HEK293 (cell line): ENCODE results near the gene CREBL2.

ENCODE experiments used
- AEBP2 ChIP-seq: fragments of 450-650 bp; formaldehyde crosslinking; IDR thresholded peaks from 2 replicates; pipeline ENCODE4 v1.5.1; 2016; ENCODE audit warnings: missing biosample characterization, missing genetic modification characterization, borderline replicate concordance
- ATF2 ChIP-seq: fragments of 450-650 bp; formaldehyde crosslinking; IDR thresholded peaks from 2 replicates; pipeline ENCODE4 v1.5.1; 2016; ENCODE audit warnings: missing biosample characterization, missing genetic modification characterization, low read depth
- BCL11B ChIP-seq: fragments of 450-650 bp; formaldehyde crosslinking; IDR thresholded peaks from 2 replicates; pipeline ENCODE4 v1.5.1; 2016; ENCODE audit warnings: low read depth, missing biosample characterization, missing genetic modification characterization
- GLIS2 ChIP-seq: fragments of 450-650 bp; formaldehyde crosslinking; IDR thresholded peaks from 2 replicates; pipeline ENCODE4 v1.5.1; 2016; ENCODE audit warnings: missing biosample characterization, missing genetic modification characterization
- INSM2 ChIP-seq: fragments of 450-650 bp; formaldehyde crosslinking; IDR thresholded peaks from 2 replicates; pipeline ENCODE4 v1.5.1; 2016; ENCODE audit warnings: missing biosample characterization, missing genetic modification characterization
- KLF17 ChIP-seq: fragments of 450-650 bp; formaldehyde crosslinking; IDR thresholded peaks from 2 replicates; pipeline ENCODE4 v1.5.1; 2016; ENCODE audit warnings: missing biosample characterization, missing genetic modification characterization
- PRDM4 ChIP-seq: fragments of 450-650 bp; formaldehyde crosslinking; IDR thresholded peaks from 2 replicates; pipeline ENCODE4 v1.5.1; 2017; ENCODE audit warnings: missing biosample characterization, missing genetic modification characterization
- SP2 ChIP-seq: fragments of 450-650 bp; formaldehyde crosslinking; IDR thresholded peaks from 2 replicates; pipeline ENCODE4 v1.5.1; 2016; ENCODE audit warnings: missing biosample characterization, missing genetic modification characterization
- SP3 ChIP-seq: fragments of 450-650 bp; formaldehyde crosslinking; IDR thresholded peaks from 2 replicates; pipeline ENCODE4 v1.5.1; 2016; ENCODE audit warnings: missing biosample characterization, missing genetic modification characterization
- ZBTB11 ChIP-seq: fragments of 450-650 bp; formaldehyde crosslinking; conservative IDR thresholded peaks from 2 replicates; pipeline ENCODE4 v1.5.1; 2016; ENCODE audit warnings: low read depth, missing biosample characterization, missing genetic modification characterization
- ZBTB17 ChIP-seq: fragments of 450-650 bp; formaldehyde crosslinking; IDR thresholded peaks from 2 replicates; pipeline ENCODE4 v1.5.1; 2016; ENCODE audit warnings: missing biosample characterization, missing genetic modification characterization
- ZFP3 ChIP-seq: fragments of 450-650 bp; formaldehyde crosslinking; IDR thresholded peaks from 2 replicates; pipeline ENCODE4 v1.5.1; 2016; ENCODE audit warnings: low read depth, missing biosample characterization, missing genetic modification characterization
- ZFP69B ChIP-seq: fragments of 450-650 bp; formaldehyde crosslinking; IDR thresholded peaks from 2 replicates; pipeline ENCODE4 v1.5.1; 2016; ENCODE audit warnings: missing biosample characterization, missing genetic modification characterization
- ZNF121 ChIP-seq: fragments of 450-650 bp; formaldehyde crosslinking; IDR thresholded peaks from 2 replicates; pipeline ENCODE4 v1.5.1; 2016; ENCODE audit warnings: missing biosample characterization, missing genetic modification characterization
- ZNF140 ChIP-seq: fragments of 450-650 bp; formaldehyde crosslinking; IDR thresholded peaks from 2 replicates; pipeline ENCODE4 v1.5.1; 2016; ENCODE audit warnings: missing biosample characterization, missing genetic modification characterization
- ZNF146 ChIP-seq: fragments of 450-650 bp; formaldehyde crosslinking; IDR thresholded peaks from 2 replicates; pipeline ENCODE4 v1.5.1; 2016; ENCODE audit warnings: missing biosample characterization, missing genetic modification characterization
- ZNF19 ChIP-seq: fragments of 450-650 bp; formaldehyde crosslinking; IDR thresholded peaks from 2 replicates; pipeline ENCODE4; 2016; ENCODE audit warnings: missing biosample characterization, missing genetic modification characterization, low read depth
- ZNF292 ChIP-seq: fragments of 450-650 bp; formaldehyde crosslinking; IDR thresholded peaks from 2 replicates; pipeline ENCODE4 v1.5.1; 2016; ENCODE audit warnings: low read depth, missing biosample characterization, missing genetic modification characterization, borderline replicate concordance
- ZNF366 ChIP-seq: fragments of 450-650 bp; formaldehyde crosslinking; conservative IDR thresholded peaks from 2 replicates; pipeline ENCODE4 v1.5.1; 2016; ENCODE audit warnings: missing biosample characterization, missing genetic modification characterization
- ZNF37A ChIP-seq: fragments of 450-650 bp; IDR thresholded peaks from 2 replicates; pipeline ENCODE4 v1.5.1; 2018; ENCODE audit warnings: missing biosample characterization, missing genetic modification characterization
- ZNF394 ChIP-seq: fragments of 450-650 bp; formaldehyde crosslinking; IDR thresholded peaks from 2 replicates; pipeline ENCODE4 v1.5.1; 2016; ENCODE audit warnings: missing biosample characterization, missing genetic modification characterization, mild to moderate bottlenecking, moderate library complexity, borderline replicate concordance
- ZNF510 ChIP-seq: fragments of 450-650 bp; formaldehyde crosslinking; IDR thresholded peaks from 2 replicates; pipeline ENCODE4 v1.5.1; 2018; ENCODE audit warnings: mild to moderate bottlenecking, missing genetic modification characterization, missing biosample characterization; ENCODE audit not compliant: insufficient replicate concordance
- ZNF571 ChIP-seq: fragments of 450-650 bp; formaldehyde crosslinking; IDR thresholded peaks from 2 replicates; pipeline ENCODE4 v1.5.0; 2017; ENCODE audit warnings: missing biosample characterization, missing genetic modification characterization
- ZNF585B ChIP-seq: fragments of 450-650 bp; formaldehyde crosslinking; IDR thresholded peaks from 2 replicates; pipeline ENCODE4 v1.5.1; 2016; ENCODE audit warnings: missing biosample characterization, missing genetic modification characterization
- ZNF623 ChIP-seq: fragments of 450-650 bp; formaldehyde crosslinking; IDR thresholded peaks from 2 replicates; pipeline ENCODE4 v1.5.1; 2016; ENCODE audit warnings: missing biosample characterization, missing genetic modification characterization
- ZNF830 ChIP-seq: fragments of 450-650 bp; IDR thresholded peaks from 2 replicates; pipeline ENCODE4 v1.5.0; 2018; ENCODE audit warnings: missing biosample characterization, missing genetic modification characterization, low read depth, mild to moderate bottlenecking, moderate library complexity
- ZNF843 ChIP-seq: fragments of 450-650 bp; formaldehyde crosslinking; IDR thresholded peaks from 2 replicates; pipeline ENCODE4 v1.5.1; 2016; ENCODE audit warnings: missing biosample characterization, missing genetic modification characterization
- ZSCAN18 ChIP-seq: fragments of 450-650 bp; formaldehyde crosslinking; IDR thresholded peaks from 2 replicates; pipeline ENCODE4 v1.5.1; 2016; ENCODE audit warnings: missing biosample characterization, missing genetic modification characterization

The CREBL2 gene

GRCh38 chr12:12628013-12628412 is 16.3 kb downstream of the CREBL2 start (continued):
- TF ChIP-seq INSM2 (tag by site-specific recombination) (no peak), ZNF843 (tag by site-specific recombination) (0 out of 2 replicates have a peak, but pooled peaks have one; percentile 15), ATF2 (tag by site-specific recombination) (no peak), ZNF830 (tag by site-specific recombination) (no peak), GLIS2 (no peak), ZNF571 (tag by site-specific recombination) (no peak), ZNF292 (tag by site-specific recombination) (no peak), ZNF37A (tag by site-specific recombination) (no peak), ZFP69B (no peak), SP3 (tag by site-specific recombination) (0 out of 2 replicates have a peak, but pooled peaks have one; percentile 29), SP2 (peak; percentile 21; the same call in 1 of the 2 replicates), ZNF623 (no peak), ZNF510 (tag by site-specific recombination) (no peak), ZBTB11 (tag by site-specific recombination) (no peak), ZNF394 (tag by site-specific recombination) (no peak), BCL11B (tag by site-specific recombination) (no peak), ZNF146 (tag by site-specific recombination) (no peak), ZFP3 (tag by site-specific recombination) (no peak), ZNF19 (tag by site-specific recombination) (no peak), PRDM4 (tag by site-specific recombination) (no peak), KLF17 (tag by site-specific recombination) (no peak), ZNF366 (tag by site-specific recombination) (peak; percentile 58), ZNF121 (tag by site-specific recombination) (no peak; the same call in 1 of the 2 replicates), ZNF140 (tag by site-specific recombination) (no peak), AEBP2 (tag by site-specific recombination) (no peak), ZNF585B (tag by site-specific recombination) (no peak), ZSCAN18 (tag by site-specific recombination) (no peak), ZBTB17 (peak; percentile 55)
